Superior temporal gyrus (tissue), 1 donor: ENCODE results near the gene CAPN11.
"Not testable (repeated sequence)": the region's sequence is repeated elsewhere in the genome, so short reads cannot be mapped to it uniquely, and the experiment has no call there.

Experiments used
- DNase-seq: peaks from one replicate; pipeline ENCODE4 v3.0.0-alpha.2; 2016; ENCODE audit errors: extremely low spot score

Gene CAPN11

GRCh38 chr6:44228433-44228832 lies 69.8 kb downstream of the CAPN11 start:
- no peak for DNase-seq

GRCh38 chr6:44228836-44229235 lies 70.2 kb downstream of the CAPN11 start:
- no peak for DNase-seq

- DNase-seq, result no peak
Observed at GRCh38 chr6:44229376-44230033, 70.9 kb downstream of the CAPN11 start.

DNA sequence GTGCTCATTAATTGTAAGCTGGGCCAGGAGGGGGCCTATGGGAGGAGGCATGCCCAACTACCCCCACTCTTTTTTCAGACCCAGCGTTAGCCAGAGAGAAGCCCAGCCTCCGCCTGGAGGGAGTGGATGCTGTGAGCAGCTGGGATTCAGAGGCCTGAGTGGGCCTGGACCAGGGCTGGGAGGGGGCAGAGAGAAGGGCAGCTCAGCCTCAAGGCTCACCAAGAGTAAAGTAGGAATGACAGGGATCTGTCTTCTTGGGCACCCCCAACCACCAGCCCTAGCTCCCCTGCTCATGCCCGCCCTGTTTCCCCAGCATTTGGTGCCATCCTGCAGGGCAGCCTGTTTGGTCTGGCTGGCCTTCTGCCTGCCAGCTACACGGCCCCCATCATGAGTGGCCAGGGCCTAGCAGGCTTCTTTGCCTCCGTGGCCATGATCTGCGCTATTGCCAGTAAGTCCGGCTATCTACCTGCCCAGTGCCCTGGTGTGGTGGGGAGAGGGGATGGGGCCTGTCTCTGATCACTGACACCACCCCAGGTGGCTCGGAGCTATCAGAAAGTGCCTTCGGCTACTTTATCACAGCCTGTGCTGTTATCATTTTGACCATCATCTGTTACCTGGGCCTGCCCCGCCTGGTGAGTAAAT lies 71.5 kb downstream of the CAPN11 start:
- no peak for DNase-seq

DNA sequence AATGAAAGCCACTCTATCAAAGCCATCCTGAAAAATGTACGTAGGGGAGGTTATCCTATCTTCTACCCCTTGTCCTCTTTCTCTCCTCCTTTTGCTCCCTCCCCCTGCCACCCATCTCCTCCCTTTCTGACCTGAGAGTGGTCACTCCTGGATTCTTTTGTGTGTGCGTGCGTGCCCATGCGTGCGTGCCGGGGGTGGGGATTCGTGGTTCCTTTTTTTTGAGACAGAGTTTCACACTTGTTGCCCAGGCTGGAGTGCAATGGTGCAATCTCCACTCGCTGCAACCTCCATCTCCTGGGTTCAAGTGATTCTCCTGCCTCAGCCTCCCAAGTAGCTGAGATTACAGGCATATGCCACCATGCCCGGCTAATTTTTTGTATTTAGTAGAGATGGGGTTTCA lies 72.8 kb downstream of the CAPN11 start:
- DNase-seq, result not testable (repeated sequence)

DNA sequence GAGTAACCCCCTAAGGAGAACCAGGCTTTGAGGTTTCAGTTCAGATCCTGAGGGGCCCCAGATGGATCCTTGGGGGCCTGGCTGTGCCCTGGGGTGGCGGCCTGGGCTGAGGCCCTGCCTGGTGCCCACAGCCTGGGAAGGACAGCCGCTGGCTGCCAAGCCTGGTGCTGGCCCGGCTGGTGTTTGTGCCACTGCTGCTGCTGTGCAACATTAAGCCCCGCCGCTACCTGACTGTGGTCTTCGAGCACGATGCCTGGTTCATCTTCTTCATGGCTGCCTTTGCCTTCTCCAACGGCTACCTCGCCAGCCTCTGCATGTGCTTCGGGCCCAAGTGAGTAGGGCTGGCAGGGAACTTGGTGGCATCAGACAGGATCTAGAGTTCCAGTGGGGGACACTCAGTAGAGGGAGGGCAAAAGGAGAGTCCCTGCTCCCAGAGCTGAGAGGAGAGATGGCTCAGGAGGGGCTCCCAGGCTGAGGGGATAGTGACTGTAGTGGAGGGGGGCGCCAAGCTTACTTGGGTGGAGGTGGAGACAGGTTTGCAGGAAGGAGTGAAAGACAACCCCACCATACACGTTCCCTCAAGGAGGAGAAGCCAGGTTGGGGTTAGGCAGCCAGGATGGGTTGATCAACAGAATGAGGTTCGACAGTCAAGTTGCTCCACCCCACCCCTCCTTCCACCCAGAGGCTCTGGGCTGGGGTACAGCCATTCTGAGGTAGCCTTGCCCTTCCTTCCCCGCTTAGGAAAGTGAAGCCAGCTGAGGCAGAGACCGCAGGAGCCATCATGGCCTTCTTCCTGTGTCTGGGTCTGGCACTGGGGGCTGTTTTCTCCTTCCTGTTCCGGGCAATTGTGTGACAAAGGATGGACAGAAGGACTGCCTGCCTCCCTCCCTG lies 74.3 kb downstream of the CAPN11 start:
- no peak for DNase-seq

DNA sequence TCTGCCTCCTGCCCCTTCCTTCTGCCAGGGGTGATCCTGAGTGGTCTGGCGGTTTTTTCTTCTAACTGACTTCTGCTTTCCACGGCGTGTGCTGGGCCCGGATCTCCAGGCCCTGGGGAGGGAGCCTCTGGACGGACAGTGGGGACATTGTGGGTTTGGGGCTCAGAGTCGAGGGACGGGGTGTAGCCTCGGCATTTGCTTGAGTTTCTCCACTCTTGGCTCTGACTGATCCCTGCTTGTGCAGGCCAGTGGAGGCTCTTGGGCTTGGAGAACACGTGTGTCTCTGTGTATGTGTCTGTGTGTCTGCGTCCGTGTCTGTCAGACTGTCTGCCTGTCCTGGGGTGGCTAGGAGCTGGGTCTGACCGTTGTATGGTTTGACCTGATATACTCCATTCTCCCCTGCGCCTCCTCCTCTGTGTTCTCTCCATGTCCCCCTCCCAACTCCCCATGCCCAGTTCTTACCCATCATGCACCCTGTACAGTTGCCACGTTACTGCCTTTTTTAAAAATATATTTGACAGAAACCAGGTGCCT lies 75.0 kb downstream of the CAPN11 start:
- no peak for DNase-seq
